Ascending aorta (tissue), 2 donors: ENCODE data around the gene SWI5. TPM values are rescaled to one million over a fixed set of nuclear protein-coding genes. Genes with fewer than 3 reads are reported as not detected.

Source experiments
- DNase-seq, 2 donors: peaks; one replicate each; pipeline ENCODE4 v3.0.0-alpha.2; 2019; ENCODE audit warnings: low spot score in 2 of 2
- H3K27ac ChIP-seq, 2 donors: fragments of 200-600 bp; sonication (generic); one replicate each; pipeline ENCODE4 v1.5.1; 2016 to 2017; ENCODE audit warnings: mild to moderate bottlenecking in 1 of 2
- H3K27me3 ChIP-seq: fragments of 200-600 bp; sonication (generic); one replicate; pipeline ENCODE4 v1.5.1; 2017
- H3K36me3 ChIP-seq, 2 donors: fragments of 200-600 bp; sonication (generic); one replicate each; pipeline ENCODE4 v1.5.1; 2016
- H3K4me1 ChIP-seq, 2 donors: fragments of 200-600 bp; sonication (generic); one replicate each; pipeline ENCODE4 v1.5.1; 2016 to 2017; ENCODE audit warnings: mild to moderate bottlenecking in 1 of 2
- H3K4me3 ChIP-seq, 2 donors: fragments of 200-600 bp; sonication (generic); one replicate each; pipeline ENCODE4 v1.5.1; 2016 to 2017; ENCODE audit warnings: mild to moderate bottlenecking in 1 of 2
- H3K9me3 ChIP-seq, 2 donors: fragments of 200-600 bp; sonication (generic); one replicate each; pipeline ENCODE4 v1.5.1; 2016
- intact Hi-C: fragments of 100-400 bp; cut with DNase I; formaldehyde crosslinking; loops from one replicate; pipeline ENCODE4 v1.15.1; 2023
- total RNA-seq: library from RNA; depleted of rRNA; stranded (reverse); fragments of >200 nt; gene quantifications from one replicate; pipeline ENCODE4 v1.1.0, GENCODE V29; 2016
- TF ChIP-seq, protein P1 (sequence below), 3 experiments: fragments of 200-600 bp in 2 of 3; fragments of 450-650 bp in 1 of 3; sonication (generic) in 2 of 3; IDR thresholded peaks; one replicate each; pipeline ENCODE4 v1.5.1; 2016 to 2019; ENCODE audit warnings: antibody characterized with exemption in 3 of 3, mild to moderate bottlenecking in 1 of 3, moderate library complexity in 1 of 3

SWI5 gene
- total RNA-seq, 1 donor from 2014 or later = 1.8 TPM

GRCh38 chr9:128249908-128250838, 25.9 kb upstream of the SWI5 start:
- Histone ChIP-seq H3K4me3 (peak overlapping the region; percentile 33 to 55), H3K36me3 (no peaks in the 10 kb centered on the region), H3K4me1 (peaks cover 3 to 4% of the 10 kb centered on the region in 2 donors), H3K27ac (no peak overlapping the region), H3K27me3 (peaks cover 2% of the 10 kb centered on the region), H3K9me3 (no peaks in the 10 kb centered on the region)
- intact Hi-C loops = no loop called here
- TF ChIP-seq, protein P1, sequence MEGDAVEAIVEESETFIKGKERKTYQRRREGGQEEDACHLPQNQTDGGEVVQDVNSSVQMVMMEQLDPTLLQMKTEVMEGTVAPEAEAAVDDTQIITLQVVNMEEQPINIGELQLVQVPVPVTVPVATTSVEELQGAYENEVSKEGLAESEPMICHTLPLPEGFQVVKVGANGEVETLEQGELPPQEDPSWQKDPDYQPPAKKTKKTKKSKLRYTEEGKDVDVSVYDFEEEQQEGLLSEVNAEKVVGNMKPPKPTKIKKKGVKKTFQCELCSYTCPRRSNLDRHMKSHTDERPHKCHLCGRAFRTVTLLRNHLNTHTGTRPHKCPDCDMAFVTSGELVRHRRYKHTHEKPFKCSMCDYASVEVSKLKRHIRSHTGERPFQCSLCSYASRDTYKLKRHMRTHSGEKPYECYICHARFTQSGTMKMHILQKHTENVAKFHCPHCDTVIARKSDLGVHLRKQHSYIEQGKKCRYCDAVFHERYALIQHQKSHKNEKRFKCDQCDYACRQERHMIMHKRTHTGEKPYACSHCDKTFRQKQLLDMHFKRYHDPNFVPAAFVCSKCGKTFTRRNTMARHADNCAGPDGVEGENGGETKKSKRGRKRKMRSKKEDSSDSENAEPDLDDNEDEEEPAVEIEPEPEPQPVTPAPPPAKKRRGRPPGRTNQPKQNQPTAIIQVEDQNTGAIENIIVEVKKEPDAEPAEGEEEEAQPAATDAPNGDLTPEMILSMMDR (IDR thresholded peaks at IDR 0.05) = no peak
- DNase-seq = peak; percentile 31 to 81

GRCh38 chr9:128250839-128251731, 25.0 kb upstream of the SWI5 start:
- H3K4me1 ChIP-seq = peaks cover 3 to 4% of the 10 kb centered on the region in 2 donors
- intact Hi-C loops = no loop called here

DNA sequence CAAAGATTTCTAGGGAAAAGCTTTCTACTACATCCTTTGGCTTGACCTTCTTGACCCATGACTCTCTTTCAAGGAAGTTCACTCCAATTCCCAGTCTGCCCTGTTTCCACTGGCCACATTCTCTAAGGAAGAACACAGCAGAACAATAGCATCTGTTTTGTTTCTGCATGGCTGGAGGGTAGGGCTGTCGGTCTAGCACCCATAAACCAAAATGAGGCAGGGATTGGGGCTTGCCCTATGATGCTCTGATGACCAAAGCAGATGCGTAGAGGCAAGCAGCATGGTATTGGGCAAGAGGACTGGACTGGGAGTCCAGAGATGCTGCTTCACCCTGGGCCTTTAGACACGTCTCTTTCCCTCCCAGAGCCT, 24.4 kb upstream of the SWI5 start:
- Histone ChIP-seq H3K4me3 (no peak overlapping the region), H3K36me3 (peaks cover 3 to 6% of the 10 kb centered on the region in 2 donors), H3K9me3 (no peaks in the 10 kb centered on the region), H3K4me1 (peaks cover 3 to 4% of the 10 kb centered on the region in 2 donors), H3K27me3 (no peaks in the 10 kb centered on the region), H3K27ac (no peak overlapping the region)
- no peak for DNase-seq
- TF ChIP-seq, protein P1 (IDR thresholded peaks at IDR 0.05) = no peak
- intact Hi-C loops = no loop called here

More at GRCh38 chr9:128250839-128251731, 25.0 kb upstream of the SWI5 start:
- Histone ChIP-seq H3K27ac (no peak overlapping the region), H3K9me3 (no peaks in the 10 kb centered on the region), H3K4me3 (peak overlapping the region; percentile 33 to 55), H3K36me3 (peaks cover 0 to 5% of the 10 kb centered on the region in 2 donors), H3K27me3 (no peaks in the 10 kb centered on the region)
- TF ChIP-seq, protein P1 (IDR thresholded peaks at IDR 0.05) = no peak
- no peak for DNase-seq

DNA sequence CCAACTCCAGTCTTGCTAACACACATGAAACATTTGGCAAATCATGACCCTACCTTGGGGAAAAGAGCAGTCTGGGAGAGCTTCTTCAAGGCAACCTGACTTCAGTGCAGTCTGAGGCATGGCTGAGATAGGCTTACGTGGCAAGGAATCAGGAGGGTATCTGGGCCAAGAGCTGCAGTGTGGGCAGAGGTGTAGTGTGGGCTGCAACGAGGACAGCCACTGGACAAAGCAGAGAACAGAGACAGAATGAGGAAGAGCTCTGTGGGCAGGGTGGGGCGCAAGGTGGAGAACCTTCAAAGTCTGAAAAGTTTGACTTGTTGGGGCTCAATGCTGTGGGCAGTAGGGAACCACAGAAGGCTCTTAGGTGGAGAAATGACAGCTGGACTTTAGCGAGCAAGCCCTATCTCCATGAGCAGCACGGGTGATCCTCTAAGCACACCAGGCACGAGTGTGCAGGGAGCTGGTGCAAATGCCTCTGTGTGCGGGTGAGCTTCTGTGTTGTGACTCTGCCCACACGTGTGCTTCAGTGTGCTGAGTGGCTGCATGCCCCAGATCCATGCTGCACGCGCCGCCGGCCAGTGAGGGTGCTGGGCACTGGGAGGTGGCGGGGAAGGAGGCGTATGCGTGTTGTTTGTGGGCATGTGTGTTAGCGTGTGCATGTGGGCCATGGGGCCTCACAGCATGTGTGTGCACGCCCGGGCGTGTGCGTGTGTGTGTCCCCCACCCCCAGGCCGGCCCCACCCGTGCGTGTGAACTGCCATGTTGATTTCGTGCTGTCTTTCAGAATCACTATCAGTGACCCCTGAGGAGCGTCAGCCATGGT, 23.5 kb upstream of the SWI5 start:
- H3K4me3 ChIP-seq = no peak overlapping the region
- intact Hi-C loops = no loop called here
- H3K27me3 ChIP-seq = no peaks in the 10 kb centered on the region
- TF ChIP-seq, protein P1 (IDR thresholded peaks at IDR 0.05) = no peak
- no peak overlapping the region for H3K27ac ChIP-seq
- no peaks in the 10 kb centered on the region for H3K9me3 ChIP-seq
- H3K4me1 ChIP-seq = peaks cover 3 to 4% of the 10 kb centered on the region in 2 donors
- no peak for DNase-seq
- peaks cover 11 to 14% of the 10 kb centered on the region in 2 donors for H3K36me3 ChIP-seq
